K562 (cell line): ENCODE results near the gene MVP. TPM values are rescaled to one million over a fixed set of nuclear protein-coding genes. Genes with fewer than 3 reads are reported as not detected.

Experiments
- ARID1B ChIP-seq: fragments of 450-650 bp; IDR thresholded peaks from 2 replicates; pipeline ENCODE4 v1.6.1; 2016; ENCODE audit warnings: antibody characterized with exemption, mild to moderate bottlenecking, inconsistent platforms
- BRF2 ChIP-seq: IDR thresholded peaks from 3 replicates; pipeline ENCODE4 v1.6.1; 2011; ENCODE audit warnings: borderline replicate concordance, mild to moderate bottlenecking; ENCODE audit not compliant: insufficient read length, insufficient read depth
- E2F5 ChIP-seq: sonication (generic); formaldehyde crosslinking; IDR thresholded peaks from 2 replicates; pipeline ENCODE4 v1.8.0; 2022; ENCODE audit warnings: mild to moderate bottlenecking, missing genetic modification reagents
- EWSR1 ChIP-seq: fragments of 450-650 bp; IDR thresholded peaks from 2 replicates; pipeline ENCODE4 v1.6.1; 2018; ENCODE audit warnings: borderline replicate concordance, mild to moderate bottlenecking, low read depth, moderate library complexity; ENCODE audit not compliant: partially characterized antibody
- MTA1 ChIP-seq: fragments of 450-650 bp; IDR thresholded peaks from 2 replicates; pipeline ENCODE4 v1.6.1; 2017; ENCODE audit warnings: borderline replicate concordance
- RBM25 ChIP-seq: fragments of 200-400 bp; formaldehyde crosslinking; IDR thresholded peaks from 2 replicates; pipeline ENCODE4 v1.6.1; 2018; ENCODE audit warnings: low read length, low read depth, moderate library complexity; ENCODE audit not compliant: severe bottlenecking
- SIN3B ChIP-seq: fragments of 450-650 bp; IDR thresholded peaks from 2 replicates; pipeline ENCODE4 v1.6.1; 2017; ENCODE audit warnings: low read depth, mild to moderate bottlenecking, moderate library complexity
- SMAD2 ChIP-seq: fragments of 150-350 bp; IDR thresholded peaks from 2 replicates; pipeline ENCODE4 v1.6.1; 2014; ENCODE audit warnings: low read depth, mild to moderate bottlenecking, low read length
- SMARCB1 ChIP-seq: IDR thresholded peaks from 2 replicates; pipeline ENCODE4 v1.6.1; 2011; ENCODE audit warnings: improper control_type of control experiment, low read depth; ENCODE audit not compliant: insufficient read length
- SNRNP70 ChIP-seq: fragments of 200-400 bp; formaldehyde crosslinking; optimal IDR thresholded peaks from 2 replicates; pipeline ENCODE3; 2017; ENCODE audit warnings: low read depth, low read length
- TAF1 ChIP-seq: IDR thresholded peaks from 2 replicates; pipeline ENCODE4 v1.6.1; 2011; ENCODE audit warnings: mild to moderate bottlenecking, low read length, moderate library complexity; ENCODE audit not compliant: insufficient read depth, control insufficient read depth, severe bottlenecking; ENCODE audit errors: extremely low read depth
- ZNF165 ChIP-seq: fragments of 250-450 bp; sonication (Bioruptor Pico); IDR thresholded peaks from 2 replicates; pipeline ENCODE4 v1.4.0; 2020; ENCODE audit warnings: borderline replicate concordance
- ZNF512 ChIP-seq: IDR thresholded peaks from 2 replicates; pipeline ENCODE4 v1.6.1; 2016; ENCODE audit warnings: missing genetic modification characterization, missing compliant biosample characterization
- polyA plus RNA-seq, 8 experiments: library from polyadenylated mRNA; depleted of rRNA in 4 of 8; stranded (reverse) in 5 of 8; unstranded in 3 of 8; fragments of >200 nt; fragmentation: Nextera tagmentation in 2 of 8; fragmentation: Illumina TruSeq in 1 of 8; extraction: Ambion mirVana in 2 of 8; extraction: Trizol in 1 of 8; gene quantifications; 2 replicates each; pipeline versions ENCODE4 v1.2.1 to v1.2.3, GENCODE V29; 2011 to 2014; ENCODE audit warnings: inconsistent platforms in 1 of 8, missing spikeins in 1 of 8
- total RNA-seq, 7 experiments: library from RNA; depleted of rRNA in 6 of 7; stranded (reverse); fragments of >200 nt in 6 of 7; fragmentation: Illumina TruSeq in 2 of 7; extraction: Trizol in 2 of 7; gene quantifications; 2 replicates each; pipeline versions ENCODE4 v1.2.1 to v1.2.3, GENCODE V29; 2011 to 2021; ENCODE audit warnings: low replicate concordance in 1 of 7
- TF ChIP-seq, protein P1 (sequence below): sonication (generic); formaldehyde crosslinking; IDR thresholded peaks from 2 replicates; pipeline ENCODE4 v1.8.0; 2022; ENCODE audit warnings: mild to moderate bottlenecking, missing genetic modification reagents
- TF ChIP-seq, protein P2 (sequence below): IDR thresholded peaks from 3 replicates; pipeline ENCODE4 v1.6.1; 2011; ENCODE audit warnings: borderline replicate concordance, mild to moderate bottlenecking, moderate library complexity; ENCODE audit not compliant: insufficient read length; ENCODE audit errors: extremely low read depth

MVP gene
- total and polyA plus RNA-seq, 9 of the 15 experiments (the other 6 are each of a cell fraction or from before 2014, with no cell fraction given), result 0.39 to 1.9 (median 0.76) TPM; not detected in 2

- TF ChIP-seq, protein P1, sequence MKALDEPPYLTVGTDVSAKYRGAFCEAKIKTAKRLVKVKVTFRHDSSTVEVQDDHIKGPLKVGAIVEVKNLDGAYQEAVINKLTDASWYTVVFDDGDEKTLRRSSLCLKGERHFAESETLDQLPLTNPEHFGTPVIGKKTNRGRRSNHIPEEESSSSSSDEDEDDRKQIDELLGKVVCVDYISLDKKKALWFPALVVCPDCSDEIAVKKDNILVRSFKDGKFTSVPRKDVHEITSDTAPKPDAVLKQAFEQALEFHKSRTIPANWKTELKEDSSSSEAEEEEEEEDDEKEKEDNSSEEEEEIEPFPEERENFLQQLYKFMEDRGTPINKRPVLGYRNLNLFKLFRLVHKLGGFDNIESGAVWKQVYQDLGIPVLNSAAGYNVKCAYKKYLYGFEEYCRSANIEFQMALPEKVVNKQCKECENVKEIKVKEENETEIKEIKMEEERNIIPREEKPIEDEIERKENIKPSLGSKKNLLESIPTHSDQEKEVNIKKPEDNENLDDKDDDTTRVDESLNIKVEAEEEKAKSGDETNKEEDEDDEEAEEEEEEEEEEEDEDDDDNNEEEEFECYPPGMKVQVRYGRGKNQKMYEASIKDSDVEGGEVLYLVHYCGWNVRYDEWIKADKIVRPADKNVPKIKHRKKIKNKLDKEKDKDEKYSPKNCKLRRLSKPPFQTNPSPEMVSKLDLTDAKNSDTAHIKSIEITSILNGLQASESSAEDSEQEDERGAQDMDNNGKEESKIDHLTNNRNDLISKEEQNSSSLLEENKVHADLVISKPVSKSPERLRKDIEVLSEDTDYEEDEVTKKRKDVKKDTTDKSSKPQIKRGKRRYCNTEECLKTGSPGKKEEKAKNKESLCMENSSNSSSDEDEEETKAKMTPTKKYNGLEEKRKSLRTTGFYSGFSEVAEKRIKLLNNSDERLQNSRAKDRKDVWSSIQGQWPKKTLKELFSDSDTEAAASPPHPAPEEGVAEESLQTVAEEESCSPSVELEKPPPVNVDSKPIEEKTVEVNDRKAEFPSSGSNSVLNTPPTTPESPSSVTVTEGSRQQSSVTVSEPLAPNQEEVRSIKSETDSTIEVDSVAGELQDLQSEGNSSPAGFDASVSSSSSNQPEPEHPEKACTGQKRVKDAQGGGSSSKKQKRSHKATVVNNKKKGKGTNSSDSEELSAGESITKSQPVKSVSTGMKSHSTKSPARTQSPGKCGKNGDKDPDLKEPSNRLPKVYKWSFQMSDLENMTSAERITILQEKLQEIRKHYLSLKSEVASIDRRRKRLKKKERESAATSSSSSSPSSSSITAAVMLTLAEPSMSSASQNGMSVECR (CRISPR knock-in tag), result no peak
- TF ChIP-seq MTA1, result no peak
- TF ChIP-seq E2F5 (CRISPR knock-in tag), result no peak
- TF ChIP-seq, protein P2, sequence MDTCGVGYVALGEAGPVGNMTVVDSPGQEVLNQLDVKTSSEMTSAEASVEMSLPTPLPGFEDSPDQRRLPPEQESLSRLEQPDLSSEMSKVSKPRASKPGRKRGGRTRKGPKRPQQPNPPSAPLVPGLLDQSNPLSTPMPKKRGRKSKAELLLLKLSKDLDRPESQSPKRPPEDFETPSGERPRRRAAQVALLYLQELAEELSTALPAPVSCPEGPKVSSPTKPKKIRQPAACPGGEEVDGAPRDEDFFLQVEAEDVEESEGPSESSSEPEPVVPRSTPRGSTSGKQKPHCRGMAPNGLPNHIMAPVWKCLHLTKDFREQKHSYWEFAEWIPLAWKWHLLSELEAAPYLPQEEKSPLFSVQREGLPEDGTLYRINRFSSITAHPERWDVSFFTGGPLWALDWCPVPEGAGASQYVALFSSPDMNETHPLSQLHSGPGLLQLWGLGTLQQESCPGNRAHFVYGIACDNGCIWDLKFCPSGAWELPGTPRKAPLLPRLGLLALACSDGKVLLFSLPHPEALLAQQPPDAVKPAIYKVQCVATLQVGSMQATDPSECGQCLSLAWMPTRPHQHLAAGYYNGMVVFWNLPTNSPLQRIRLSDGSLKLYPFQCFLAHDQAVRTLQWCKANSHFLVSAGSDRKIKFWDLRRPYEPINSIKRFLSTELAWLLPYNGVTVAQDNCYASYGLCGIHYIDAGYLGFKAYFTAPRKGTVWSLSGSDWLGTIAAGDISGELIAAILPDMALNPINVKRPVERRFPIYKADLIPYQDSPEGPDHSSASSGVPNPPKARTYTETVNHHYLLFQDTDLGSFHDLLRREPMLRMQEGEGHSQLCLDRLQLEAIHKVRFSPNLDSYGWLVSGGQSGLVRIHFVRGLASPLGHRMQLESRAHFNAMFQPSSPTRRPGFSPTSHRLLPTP, result no peak
- TF ChIP-seq RBM25, result no peak
- no peak for TF ChIP-seq SIN3B
- no peak for TF ChIP-seq SNRNP70
- no peak for TF ChIP-seq SMARCB1
- no peak for TF ChIP-seq EWSR1
- no peak for TF ChIP-seq ZNF512 (tag)
- TF ChIP-seq TAF1, result no peak
- no peak for TF ChIP-seq ARID1B
- TF ChIP-seq BRF2, result no peak
- TF ChIP-seq SMAD2, result no peak
- no peak for TF ChIP-seq ZNF165 (CRISPR knock-in tag)
Measured at GRCh38 chr16:29877266-29877961, 57.2 kb downstream of the MVP start (continued).
